IPS DF 4.7 (cell line): ENCODE data around the gene ITPRIP.

ENCODE experiments used
- DNase-seq: peaks from one replicate; pipeline ENCODE4 v3.0.0-alpha.2; 2013; ENCODE audit warnings: low spot score; ENCODE audit errors: extremely low read depth

ITPRIP gene, protein sequence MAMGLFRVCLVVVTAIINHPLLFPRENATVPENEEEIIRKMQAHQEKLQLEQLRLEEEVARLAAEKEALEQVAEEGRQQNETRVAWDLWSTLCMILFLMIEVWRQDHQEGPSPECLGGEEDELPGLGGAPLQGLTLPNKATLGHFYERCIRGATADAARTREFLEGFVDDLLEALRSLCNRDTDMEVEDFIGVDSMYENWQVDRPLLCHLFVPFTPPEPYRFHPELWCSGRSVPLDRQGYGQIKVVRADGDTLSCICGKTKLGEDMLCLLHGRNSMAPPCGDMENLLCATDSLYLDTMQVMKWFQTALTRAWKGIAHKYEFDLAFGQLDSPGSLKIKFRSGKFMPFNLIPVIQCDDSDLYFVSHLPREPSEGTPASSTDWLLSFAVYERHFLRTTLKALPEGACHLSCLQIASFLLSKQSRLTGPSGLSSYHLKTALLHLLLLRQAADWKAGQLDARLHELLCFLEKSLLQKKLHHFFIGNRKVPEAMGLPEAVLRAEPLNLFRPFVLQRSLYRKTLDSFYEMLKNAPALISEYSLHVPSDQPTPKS

DNA sequence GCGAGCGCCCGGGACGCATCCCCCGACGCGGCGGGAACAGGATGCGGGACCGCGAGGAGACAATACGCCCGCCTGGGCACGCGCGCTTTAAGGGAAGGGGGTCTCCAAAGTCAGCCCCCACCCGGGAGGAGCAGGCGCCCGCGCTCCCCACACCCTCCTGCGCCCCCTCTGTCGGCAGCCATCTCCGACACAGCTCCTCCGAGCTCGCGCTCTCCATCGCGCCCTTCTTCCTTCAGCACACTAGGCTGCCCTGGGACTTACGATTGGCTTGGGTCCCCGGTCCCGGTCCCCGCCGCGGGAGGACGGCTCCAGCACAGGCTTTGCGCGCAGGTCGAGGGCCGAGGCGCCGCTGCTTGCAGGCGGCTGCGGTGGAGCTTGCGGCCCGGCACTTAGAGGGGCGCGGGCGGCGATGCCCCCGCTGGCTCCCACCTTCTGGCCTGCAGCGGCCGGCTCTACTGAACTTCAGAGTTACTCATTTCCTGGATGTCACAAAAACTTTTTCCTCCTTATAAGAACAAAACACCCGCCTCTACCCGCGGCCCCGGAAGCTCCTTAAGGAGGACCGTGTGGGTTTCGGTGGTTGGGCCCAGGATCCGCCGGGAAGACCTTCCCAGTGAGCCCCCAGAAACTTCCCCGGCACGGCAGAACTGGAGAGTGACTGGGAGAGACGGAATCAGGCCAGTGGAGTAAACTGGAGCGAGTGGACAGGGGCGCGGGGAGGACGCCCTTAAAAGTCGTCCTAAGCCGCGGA lies at the start of gene ITPRIP:
Gene ITPRIP, minus strand, starts transcription at position 481 of the 751 bp plus-strand sequence. CDS start 22,414 bp downstream, outside the sequence.
- no peak for DNase-seq

DNA sequence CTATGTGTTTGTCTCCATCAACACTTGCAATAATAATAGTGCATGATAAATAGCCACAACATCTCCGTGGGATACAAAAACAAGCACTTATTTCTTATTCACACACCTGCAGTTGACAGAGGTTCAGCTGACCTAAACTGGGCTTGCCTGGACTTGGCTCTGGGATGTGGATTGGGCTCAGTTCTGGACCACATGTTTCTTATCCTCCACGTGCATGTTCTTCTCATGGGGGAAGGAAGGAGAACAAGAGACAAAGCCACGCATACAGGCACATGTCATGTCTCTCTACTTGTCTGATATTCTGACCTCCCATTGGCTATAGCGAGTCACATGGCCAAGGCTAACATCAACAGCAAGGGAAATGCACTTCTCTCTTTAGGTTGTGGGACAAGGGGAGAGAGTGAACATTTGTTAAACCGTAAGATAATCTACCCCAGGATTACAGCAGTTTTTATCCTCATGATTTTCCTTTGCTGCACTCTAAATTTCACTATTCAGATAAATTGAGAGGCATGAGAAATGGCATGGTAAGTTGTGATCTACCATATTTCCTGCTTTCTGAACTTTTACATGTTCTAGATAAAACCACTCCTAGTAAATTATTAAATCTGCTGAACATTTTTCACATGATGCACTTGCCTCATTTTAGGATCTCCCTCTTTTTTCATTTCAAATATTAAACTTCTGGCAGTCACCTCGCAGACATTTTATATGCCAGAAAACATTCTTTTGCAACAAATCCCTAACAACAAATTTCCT lies 49.0 kb upstream of the ITPRIP start:
- DNase-seq, result no peak

DNA sequence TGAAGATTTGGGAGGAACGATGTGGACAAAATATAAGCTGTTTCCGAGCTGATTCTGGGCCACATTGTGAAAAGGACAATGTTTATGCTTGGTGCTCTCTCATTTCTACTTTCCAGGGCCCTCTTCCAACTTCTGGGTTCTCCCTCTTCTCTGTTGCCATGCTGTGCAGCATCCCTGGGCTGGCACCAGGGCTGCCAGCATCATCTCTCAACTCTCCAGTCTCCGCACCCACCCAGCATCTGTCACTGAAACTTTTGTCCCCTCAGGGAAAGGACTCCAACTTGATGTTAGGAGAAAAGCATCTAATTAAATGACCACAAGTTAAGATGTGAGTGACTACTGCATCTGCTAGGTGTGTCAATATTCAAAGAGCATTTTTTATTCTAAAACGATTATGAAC lies 42.1 kb upstream of the ITPRIP start:
- no peak for DNase-seq

DNA sequence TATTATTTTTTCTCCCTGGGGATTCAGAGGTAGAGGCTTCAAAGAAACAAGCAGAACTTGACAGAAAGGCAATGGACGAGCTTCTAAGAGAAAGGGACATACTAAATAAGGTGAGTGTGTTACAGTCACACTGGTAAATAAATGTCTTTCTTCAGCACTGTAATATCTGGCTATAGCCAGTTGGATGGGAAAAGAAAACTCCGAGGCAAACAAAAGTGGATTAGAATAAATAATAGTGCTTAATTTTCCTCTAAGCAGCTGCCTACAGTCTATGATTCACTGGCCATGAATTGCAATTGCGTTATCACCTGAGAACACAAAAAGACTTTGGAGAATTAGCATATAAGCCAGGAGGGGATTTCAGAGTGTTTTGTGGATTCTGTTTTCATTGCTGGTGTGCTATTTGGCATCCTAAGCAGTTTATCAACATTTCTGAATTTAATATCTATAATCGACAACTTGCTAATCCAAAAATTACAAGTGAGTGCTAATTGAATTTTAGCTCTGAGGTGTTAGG lies 38.6 kb upstream of the ITPRIP start:
- no peak for DNase-seq

DNA sequence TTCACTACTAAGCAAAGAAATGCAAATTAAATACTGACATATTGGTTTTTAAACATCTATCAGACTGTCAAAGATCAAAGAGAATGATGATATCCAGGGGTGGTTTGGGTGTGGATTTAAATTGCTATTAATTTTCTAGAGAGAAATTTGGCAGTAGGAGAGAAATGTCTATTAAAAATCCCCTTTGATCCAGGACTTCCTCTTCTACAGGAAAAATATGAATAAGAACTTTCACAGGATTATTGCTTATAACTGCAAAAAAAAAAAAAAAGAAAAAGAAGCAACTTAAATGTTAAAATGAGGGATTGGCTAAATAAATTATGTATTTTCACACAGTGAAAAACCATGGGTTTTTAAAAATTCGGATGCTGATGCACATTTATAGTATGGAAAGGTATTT lies 36.3 kb upstream of the ITPRIP start:
- DNase-seq, result no peak

DNA sequence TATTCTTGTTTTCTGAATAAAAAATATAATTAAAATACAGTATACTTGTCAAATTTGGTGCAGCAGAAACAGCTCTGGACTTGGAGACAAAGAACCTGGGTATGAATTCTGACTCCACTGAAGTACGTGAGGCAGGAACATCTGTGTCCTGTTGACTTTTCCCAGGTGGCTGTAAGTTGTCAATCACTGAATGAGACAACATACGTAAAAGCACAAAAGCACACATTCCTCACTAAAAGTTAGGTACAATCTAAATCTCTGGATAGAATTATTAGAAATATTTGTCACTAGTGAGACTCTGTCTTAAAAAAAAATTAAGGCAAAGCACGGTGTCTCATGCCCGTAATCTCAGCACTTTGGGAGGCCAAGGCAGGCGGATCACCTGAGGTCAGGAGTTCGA lies 33.5 kb upstream of the ITPRIP start:
- DNase-seq, result no peak

DNA sequence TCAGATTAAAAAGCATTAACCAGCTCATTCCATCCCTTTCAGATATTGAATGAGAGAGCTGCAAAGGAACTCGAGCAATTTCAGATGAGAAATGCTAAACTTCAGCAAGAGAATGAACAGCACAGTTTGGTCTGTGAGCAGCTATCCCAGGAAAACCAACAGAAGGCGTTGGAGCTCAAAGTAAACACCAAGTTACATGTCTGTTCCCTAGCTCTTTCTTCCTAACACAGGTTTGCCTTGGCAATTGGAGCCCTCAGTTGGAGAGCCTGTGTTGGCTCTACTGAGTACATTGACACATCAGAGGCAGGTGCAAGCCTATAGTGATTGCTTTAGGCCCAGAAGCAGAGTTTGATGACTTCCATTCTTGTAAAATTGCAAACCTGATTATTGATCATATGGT lies 30.1 kb upstream of the ITPRIP start:
- no peak for DNase-seq

DNA sequence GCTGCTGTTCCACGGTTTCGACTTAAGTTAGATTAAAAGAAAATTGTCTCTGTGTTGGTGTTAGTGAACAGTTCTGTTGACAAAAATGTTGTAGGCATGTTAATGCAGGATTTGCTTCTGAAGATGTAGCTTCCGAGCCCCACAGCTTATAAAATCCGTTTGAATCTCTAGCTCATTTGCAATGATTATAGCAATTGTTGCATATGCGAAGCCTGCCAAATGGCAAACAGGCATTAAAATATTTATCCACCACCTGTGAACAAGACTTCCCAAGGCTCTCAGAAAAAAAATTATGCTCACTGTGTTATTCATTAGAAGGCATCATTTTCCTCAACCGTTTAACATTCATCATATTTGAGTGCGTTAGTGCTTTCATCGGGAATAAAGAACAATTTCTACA lies 29.6 kb upstream of the ITPRIP start:
- no peak for DNase-seq

DNA sequence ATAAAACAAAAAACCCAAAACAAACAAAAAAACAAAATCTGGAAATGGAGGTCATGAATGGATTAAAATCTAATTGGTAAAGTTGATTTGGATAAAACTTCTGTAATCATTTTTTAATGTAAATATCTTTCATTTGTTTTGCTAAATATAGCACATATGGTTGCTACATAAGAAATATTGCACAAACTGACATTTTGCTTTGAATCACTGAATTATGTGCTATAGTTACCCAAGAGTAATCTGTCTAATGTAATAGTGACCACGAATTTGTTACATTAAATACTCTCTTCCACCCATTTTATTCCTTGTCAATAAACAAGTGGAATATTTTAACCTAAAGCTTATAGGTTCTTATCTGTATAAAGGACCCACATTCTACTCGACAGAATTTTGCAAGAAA lies 21.5 kb upstream of the ITPRIP start:
- no peak for DNase-seq

DNA sequence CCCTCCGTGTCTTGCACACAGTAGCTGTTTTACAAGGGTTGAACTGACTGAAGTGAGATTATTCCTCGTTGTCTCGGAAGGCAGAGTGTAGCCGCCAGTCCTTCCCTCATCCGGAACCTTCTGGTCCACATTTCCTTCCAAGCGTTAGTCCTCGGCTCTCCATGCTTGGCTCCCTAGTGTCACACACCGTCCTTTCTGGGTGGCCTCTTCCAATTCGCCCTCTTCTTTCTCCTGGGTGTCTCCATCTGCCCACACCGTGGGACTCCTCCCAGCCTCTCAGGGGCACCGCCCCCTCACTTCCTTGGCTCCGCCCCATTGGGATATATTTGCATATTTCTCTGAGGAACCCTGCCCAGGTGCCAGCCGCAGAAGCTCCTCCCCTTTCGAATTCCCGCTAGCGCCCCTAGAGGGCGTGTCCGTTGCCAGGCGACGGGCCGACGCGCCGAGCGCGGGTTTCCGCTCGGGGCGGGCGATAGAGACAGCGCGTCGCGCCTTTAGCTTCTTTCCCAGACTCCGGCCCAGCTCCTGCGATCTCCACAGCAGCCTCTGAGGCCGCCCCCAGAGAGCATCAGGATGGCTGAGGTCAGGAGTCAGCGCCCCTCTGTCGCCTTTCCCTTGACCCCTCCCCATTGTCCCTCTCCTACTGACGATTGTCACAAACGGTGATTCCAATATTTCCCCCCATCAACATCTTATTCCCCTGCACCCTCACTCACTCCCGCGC lies 15.2 kb upstream of the ITPRIP start, which contains the start of gene CFAP58:
Gene CFAP58, plus strand, starts transcription at position 509 of the 724 bp plus-strand sequence. Its CDS starts 65 bp downstream, at position 574.
- DNase-seq, result peak; percentile 88

DNA sequence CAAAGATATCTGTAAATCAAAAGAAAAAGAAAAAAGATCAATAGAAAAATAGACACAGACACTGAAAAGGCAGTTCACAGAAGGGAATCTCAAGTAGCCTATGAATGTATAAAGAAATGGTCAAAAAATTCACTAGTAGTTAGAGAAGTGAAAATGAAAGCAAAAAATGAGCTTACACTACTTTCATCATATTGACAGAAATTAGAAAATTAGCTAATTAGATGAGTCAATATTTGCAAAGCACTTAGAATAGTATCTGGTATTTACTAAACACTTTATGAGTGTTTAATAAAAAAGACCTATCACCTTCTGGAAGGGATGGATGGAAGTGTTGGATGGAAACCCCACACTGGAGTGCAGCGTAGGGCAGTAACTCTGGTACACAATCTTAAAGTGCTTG lies 13.7 kb upstream of the ITPRIP start:
- no peak for DNase-seq

DNA sequence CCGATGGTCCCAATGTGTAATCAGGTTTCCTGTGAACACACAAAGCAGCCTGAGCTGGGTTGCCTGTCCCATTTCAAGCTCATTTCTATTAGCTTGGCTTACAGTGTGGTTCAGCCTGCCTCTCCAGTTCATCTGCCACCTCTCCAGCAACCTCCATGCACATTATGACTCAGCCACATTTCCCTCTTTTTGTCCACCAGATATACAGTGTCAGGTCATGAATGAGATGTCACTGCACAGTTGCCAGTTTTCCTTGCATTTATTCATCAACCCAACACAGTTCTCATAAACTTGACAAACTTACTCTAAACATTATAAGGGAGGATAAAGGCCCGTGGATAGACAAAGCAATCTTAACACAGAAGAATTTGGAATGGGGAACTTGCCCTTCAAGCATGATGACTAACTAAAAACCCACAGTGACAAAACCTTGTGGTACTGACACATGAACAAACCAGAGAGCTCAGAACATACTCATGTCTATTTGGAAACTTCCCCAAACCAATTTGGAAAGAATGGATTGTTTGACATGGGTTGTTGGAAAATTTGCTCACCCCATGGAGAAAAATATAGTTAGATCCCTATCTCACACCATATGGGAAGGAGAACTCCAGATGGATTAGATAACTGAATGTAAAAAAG lies 12.9 kb upstream of the ITPRIP start:
- no peak for DNase-seq

DNA sequence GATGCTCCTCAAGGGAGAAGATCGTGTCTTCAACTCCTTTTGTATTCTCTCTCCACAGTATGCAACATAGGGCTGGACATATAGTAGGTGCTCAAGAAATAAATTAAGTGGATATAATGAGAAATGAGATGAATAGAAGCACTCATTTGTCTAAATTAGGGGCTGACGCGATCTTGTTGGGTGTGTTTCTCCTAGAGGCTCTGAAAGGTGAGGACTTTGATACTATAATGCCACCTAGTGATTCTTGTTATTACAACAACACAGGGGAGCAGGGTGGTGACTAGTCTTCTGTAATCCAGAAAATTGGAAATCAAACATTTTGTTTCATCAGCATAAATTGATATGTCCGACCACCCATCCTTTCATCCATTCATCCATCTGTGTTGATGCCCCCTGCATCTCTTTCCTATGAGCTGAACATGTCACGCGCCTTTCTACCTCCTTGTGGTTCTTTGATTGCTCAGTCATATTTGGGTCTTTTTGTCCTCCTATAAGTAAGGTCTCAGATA lies 11.9 kb upstream of the ITPRIP start:
- no peak for DNase-seq

DNA sequence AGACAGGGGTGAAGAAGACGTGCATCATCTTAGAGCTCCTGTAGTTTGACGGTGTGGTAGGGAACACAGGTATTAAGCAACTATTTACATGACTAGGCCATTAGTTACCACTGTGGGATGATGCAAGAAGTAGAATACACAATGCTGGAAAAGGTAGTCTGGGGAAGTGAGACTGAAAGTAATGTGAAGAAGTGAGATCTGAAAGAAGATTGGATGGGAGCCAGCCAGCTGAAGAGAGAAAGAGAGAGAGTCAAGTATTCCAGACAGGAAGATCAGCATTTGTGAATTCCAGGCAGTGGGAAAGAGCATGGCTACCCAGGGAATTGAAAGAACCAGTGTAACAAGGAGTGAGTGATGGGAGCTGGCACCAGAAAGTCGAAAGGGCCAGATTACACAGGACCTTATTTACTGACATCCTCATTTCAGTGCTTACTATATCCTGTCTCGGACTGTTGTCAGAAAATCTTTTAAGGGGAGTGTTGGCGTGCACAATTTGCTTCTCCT lies 11.4 kb upstream of the ITPRIP start:
- DNase-seq, result no peak

DNA sequence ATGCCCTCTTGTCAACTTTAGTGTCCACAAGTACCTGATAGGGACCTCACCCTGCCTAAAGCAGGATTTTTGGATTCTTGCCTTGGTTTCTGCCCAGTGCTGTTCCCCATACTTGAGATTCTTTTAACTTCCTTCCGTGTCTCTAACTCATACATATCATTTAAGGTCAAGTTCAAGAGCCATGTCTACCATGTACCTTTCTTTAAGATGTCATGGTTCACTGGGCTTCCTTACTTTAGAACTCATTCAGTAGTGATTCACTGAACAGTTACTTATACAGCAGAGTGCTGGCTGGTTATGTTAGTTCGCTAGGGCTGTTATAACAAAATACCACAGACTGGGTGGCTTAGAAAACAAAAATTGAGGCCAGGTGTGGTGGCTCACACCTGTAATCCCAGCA lies 10.3 kb upstream of the ITPRIP start:
- no peak for DNase-seq

DNA sequence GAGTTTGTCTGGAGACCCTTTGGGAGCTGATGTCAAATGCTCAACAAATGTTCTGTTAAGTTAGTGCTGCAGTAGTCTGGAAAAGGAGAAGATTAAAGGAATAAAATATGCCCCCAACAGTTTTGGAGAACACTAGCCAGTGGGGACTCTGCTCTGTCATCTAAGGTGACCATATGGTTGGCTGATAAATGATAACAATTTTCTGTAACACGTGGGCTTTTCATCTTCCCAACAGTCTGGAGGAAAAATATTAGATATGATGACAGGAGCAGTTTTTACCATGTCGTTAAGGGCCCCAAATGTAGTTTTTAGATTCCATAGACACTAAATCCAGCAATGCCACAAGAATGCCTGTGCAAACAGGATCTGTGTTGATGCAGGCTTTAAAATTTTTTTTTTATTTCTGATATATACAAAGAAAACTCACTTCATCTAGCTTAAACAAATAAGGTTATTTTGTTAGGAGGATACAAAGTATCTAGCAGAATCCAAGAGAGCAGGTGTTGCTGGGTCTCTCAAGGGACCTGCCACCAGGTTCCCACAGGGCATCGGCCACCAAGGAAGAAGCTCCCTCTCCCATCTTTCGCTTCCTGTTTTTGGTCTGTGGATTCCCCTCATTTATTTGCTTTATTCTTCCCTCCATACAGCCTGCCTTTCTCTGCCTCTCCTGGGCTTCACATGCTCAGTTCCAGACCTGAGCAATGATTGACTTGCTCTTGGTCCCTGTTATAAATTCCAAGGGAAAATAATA lies 9.2 kb upstream of the ITPRIP start:
- DNase-seq, result no peak

DNA sequence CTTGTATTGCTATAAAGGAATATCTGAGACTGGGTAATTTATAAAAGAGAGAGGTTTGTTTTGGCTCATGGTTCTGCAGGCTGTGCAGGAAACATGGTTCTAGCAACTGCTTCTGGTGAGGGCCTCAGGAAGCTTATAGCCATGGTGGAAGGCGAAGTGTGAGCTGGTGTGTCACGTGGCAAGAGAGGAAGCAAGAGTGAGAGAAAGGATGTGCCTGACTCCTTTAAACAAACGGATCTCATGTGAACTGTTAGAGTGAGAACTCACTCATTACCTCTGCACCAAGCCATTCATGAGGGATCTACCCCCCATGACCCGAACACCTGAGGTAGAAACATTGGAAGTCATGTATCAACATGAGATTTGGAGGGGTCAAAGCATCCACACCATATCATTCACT lies 7.7 kb upstream of the ITPRIP start:
- no peak for DNase-seq

DNA sequence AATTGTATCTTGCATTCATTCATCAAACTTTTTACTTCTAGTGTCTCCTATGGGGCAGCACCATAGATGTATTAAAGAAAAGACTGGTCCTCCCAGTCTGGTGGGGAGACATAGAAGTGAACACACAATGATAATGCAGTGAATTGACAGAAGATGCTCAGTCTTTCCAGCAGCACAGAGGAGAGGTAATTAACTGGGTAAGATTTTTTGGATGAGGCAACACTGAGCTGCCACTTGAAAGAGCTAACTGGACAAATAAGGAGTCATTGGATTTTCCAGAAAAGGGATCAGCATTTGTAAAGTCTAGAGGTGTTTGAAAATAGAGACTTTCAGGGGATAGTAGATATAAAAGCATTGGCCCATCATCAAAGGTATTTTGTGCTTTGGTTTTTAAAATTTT lies 7.2 kb upstream of the ITPRIP start:
- DNase-seq, result no peak

DNA sequence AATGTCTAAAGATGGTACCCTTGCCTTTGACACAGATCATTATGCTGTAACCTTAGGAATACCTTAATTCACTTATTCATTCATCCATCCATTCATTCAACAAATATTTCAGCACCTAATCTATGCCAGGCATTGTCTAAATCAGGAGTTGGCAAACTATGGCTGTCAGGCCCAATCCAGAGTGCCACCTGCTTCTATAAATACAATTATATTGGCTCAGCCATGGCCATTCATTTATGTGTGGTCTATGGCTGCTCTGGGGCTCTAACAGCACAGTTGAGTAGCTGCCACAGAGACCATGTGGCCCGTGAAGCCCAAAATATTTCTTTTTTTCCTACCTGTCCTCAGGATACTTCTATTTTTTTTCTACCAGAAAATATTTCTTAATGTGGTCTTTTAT lies 6.0 kb upstream of the ITPRIP start:
- DNase-seq, result no peak
